GM12878 (cell line): ENCODE results near the gene NQO1. TPM values are rescaled to one million over a fixed set of nuclear protein-coding genes. Genes with fewer than 3 reads are reported as not detected.

Experiments used
- ATAC-seq: fragments of 200-7000 bp; cut with Tn5 transposase; 3 replicates; pipeline ENCODE4 v1.9.1; 2020; ENCODE audit warnings: mild to moderate bottlenecking, moderate library complexity
- BruUV-seq: library from RNA; stranded (reverse); fragments of 400-500 nt; replicated peaks from 2 replicates; lab custom pipeline; 2021; lab: Mats Ljungman, UMichigan
- CTCF ChIA-PET: fragments of 300-600 bp; sonication (Branson Sonifier 250); formaldehyde crosslinking; extraction: SDS; loops from one replicate; lab custom pipeline; 2021; ENCODE audit warnings: inconsistent platforms; lab: Yijun Ruan, JAX
- POLR2A ChIA-PET: fragments of 350-600 bp; formaldehyde crosslinking; extraction: SDS; loops from one replicate; lab custom pipeline; 2021; ENCODE audit warnings: inconsistent platforms; lab: Charles Lee
- RAD21 ChIA-PET: fragments of 300-600 bp; sonication (Branson Sonifier 250); formaldehyde crosslinking; loops from one replicate; lab custom pipeline; 2023; ENCODE audit warnings: antibody characterized with exemption; ENCODE audit not compliant: unreplicated experiment; lab: Charles Lee
- SMC1A ChIA-PET: fragments of 300-600 bp; sonication (Branson Sonifier 250); formaldehyde crosslinking; loops from one replicate; lab custom pipeline; 2023; ENCODE audit not compliant: unreplicated experiment, uncharacterized antibody; lab: Charles Lee
- DNase-seq: peaks from one replicate; pipeline ENCODE4 v3.0.0-alpha.2; 2011; ENCODE audit warnings: low read depth, low spot score
- FAIRE-seq: peaks from 3 replicates; lab custom pipeline; 2011; peaks lifted over from hg19 to GRCh38; lab: Jason Lieb, UNC
- H2AFZ ChIP-seq: 2 replicates; pipeline ENCODE4 v1.6.0; 2011; ENCODE audit warnings: low read depth, low read length, control low read depth; ENCODE audit not compliant: control insufficient read depth
- H3K27ac ChIP-seq: 2 replicates; pipeline ENCODE4 v1.5.1; 2011; ENCODE audit warnings: control low read depth; ENCODE audit not compliant: control insufficient read depth, insufficient read depth
- H3K27me3 ChIP-seq, 2 experiments: replicated peaks in 1 of 2; 2 replicates each; pipeline versions ENCODE4 v1.6.0 to v1.6.1; 2011; ENCODE audit warnings: low read length in 1 of 2; ENCODE audit not compliant: control insufficient read depth in 2 of 2, insufficient read depth in 2 of 2
- H3K36me3 ChIP-seq, 2 experiments: 2 replicates each; pipeline ENCODE4 v1.5.1; 2011; ENCODE audit warnings: low read length in 1 of 2; ENCODE audit not compliant: control insufficient read depth in 2 of 2, insufficient read depth in 2 of 2
- H3K4me1 ChIP-seq: 2 replicates; pipeline ENCODE4 v1.6.1; 2011; ENCODE audit warnings: mild to moderate bottlenecking, low read length, moderate library complexity, mixed read lengths; ENCODE audit not compliant: control insufficient read depth, insufficient read depth
- H3K4me2 ChIP-seq: 2 replicates; pipeline ENCODE4 v1.6.0; 2011; ENCODE audit warnings: control low read depth; ENCODE audit not compliant: control insufficient read depth, insufficient read depth
- H3K4me3 ChIP-seq: fragments of 200-600 bp; sonication (generic); 2 replicates; pipeline ENCODE4 v1.5.1; 2016
- H3K79me2 ChIP-seq: 2 replicates; pipeline ENCODE4 v1.6.0; 2011; ENCODE audit warnings: low read length; ENCODE audit not compliant: control insufficient read depth, insufficient read depth
- H3K9ac ChIP-seq: 2 replicates; pipeline ENCODE4 v1.8.0; 2011; ENCODE audit warnings: low read length, control low read depth, mixed read lengths; ENCODE audit not compliant: control insufficient read depth, insufficient read depth
- H3K9me3 ChIP-seq: replicated peaks from 3 replicates; pipeline ENCODE4 v1.5.1; 2011; ENCODE audit warnings: mild to moderate bottlenecking, low read length; ENCODE audit not compliant: control insufficient read depth, insufficient read depth
- H4K20me1 ChIP-seq: 2 replicates; pipeline ENCODE4 v1.6.0; 2011; ENCODE audit not compliant: control insufficient read depth, insufficient read depth
- CHD4 ChIP-seq: fragments of 200-600 bp; sonication (generic); IDR thresholded peaks from 2 replicates; pipeline ENCODE4 v1.6.1; 2016; ENCODE audit warnings: mild to moderate bottlenecking
- DPF2 ChIP-seq: fragments of 450-650 bp; IDR thresholded peaks from 2 replicates; pipeline ENCODE4 v1.6.1; 2017; ENCODE audit warnings: mild to moderate bottlenecking
- ELK1 ChIP-seq: IDR thresholded peaks from 2 replicates; pipeline ENCODE4 v1.6.1; 2012; ENCODE audit warnings: low read depth, low read length, improper control_type of control experiment
- MTA2 ChIP-seq: fragments of 450-650 bp; IDR thresholded peaks from 2 replicates; pipeline ENCODE4 v1.6.1; 2016; ENCODE audit warnings: low read depth, mild to moderate bottlenecking, moderate library complexity
- MTA3 ChIP-seq: IDR thresholded peaks from 2 replicates; pipeline ENCODE4 v1.6.1; 2012; ENCODE audit warnings: low read length, inconsistent platforms, borderline replicate concordance
- NBN ChIP-seq: fragments of 450-650 bp; IDR thresholded peaks from 2 replicates; pipeline ENCODE4 v1.6.1; 2016
- NFXL1 ChIP-seq: fragments of 450-650 bp; IDR thresholded peaks from 2 replicates; pipeline ENCODE4 v1.6.1; 2017; ENCODE audit warnings: antibody characterized with exemption, mild to moderate bottlenecking, borderline replicate concordance
- POU2F2 ChIP-seq: IDR thresholded peaks from 3 replicates; pipeline ENCODE4 v1.6.1; 2011; ENCODE audit warnings: low read depth, mild to moderate bottlenecking, low read length, borderline replicate concordance
- RB1 ChIP-seq: fragments of 450-650 bp; formaldehyde crosslinking; IDR thresholded peaks from 2 replicates; pipeline ENCODE4 v1.6.1; 2017; ENCODE audit warnings: mild to moderate bottlenecking, borderline replicate concordance
- RFX5 ChIP-seq: IDR thresholded peaks from 2 replicates; pipeline ENCODE4 v1.6.1; 2011; ENCODE audit warnings: low read depth, low read length, improper control_type of control experiment
- ZBTB40 ChIP-seq: fragments of 450-650 bp; IDR thresholded peaks from 2 replicates; pipeline ENCODE4 v1.6.1; 2016; ENCODE audit warnings: mild to moderate bottlenecking, moderate library complexity, borderline replicate concordance
- ZSCAN29 ChIP-seq: fragments of 450-650 bp; IDR thresholded peaks from 2 replicates; pipeline ENCODE4 v1.6.1; 2017; ENCODE audit warnings: mild to moderate bottlenecking, moderate library complexity
- WGBS: methylation state at CpG from one replicate; pipeline ENCODE4 v1.1.6; 2016; ENCODE audit warnings: low lambda C conversion rate; ENCODE audit not compliant: insufficient replicate concordance, insufficient coverage; ENCODE audit errors: missing lambda C conversion rate; 5-methylcytosine and 5-hydroxymethylcytosine counted together
- in situ Hi-C: fragments of 300-500 bp; cut with MboI; formaldehyde crosslinking; loops from 9 replicates; pipeline ENCODE4 v1.14.3; 2018; ENCODE audit warnings: mixed read lengths
- intact Hi-C: fragments of 100-400 bp; cut with micrococcal nuclease; formaldehyde crosslinking; loops from one replicate; pipeline ENCODE4 v1.14.2; 2022; ENCODE audit not compliant: unreplicated experiment
- polyA plus RNA-seq, 11 experiments: library from polyadenylated mRNA; depleted of rRNA in 4 of 11; unstranded in 6 of 11; stranded (reverse) in 5 of 11; fragments of >200 nt; fragmentation: Nextera tagmentation in 4 of 11; fragmentation: Illumina TruSeq in 1 of 11; extraction: Ambion mirVana in 4 of 11; extraction: Trizol in 1 of 11; gene quantifications; 1 replicate in 1 of 11; 2 replicates in 10 of 11; pipeline versions ENCODE4 v1.2.1 to v1.2.3, GENCODE V29; 2011 to 2016; ENCODE audit warnings: inconsistent platforms in 2 of 11, missing spikeins in 2 of 11, low read depth in 1 of 11
- total RNA-seq, 4 experiments: library from RNA; depleted of rRNA in 3 of 4; stranded (reverse); fragments of >200 nt in 3 of 4; fragmentation: Illumina TruSeq in 1 of 4; extraction: Trizol in 1 of 4; gene quantifications; 2 replicates each; pipeline versions ENCODE4 v1.2.1 to v1.2.3, GENCODE V29; 2013 to 2021

The NQO1 gene
- total and polyA plus RNA-seq, 10 of the 15 experiments (the other 5 are each of a cell fraction or from before 2014, with no cell fraction given), result 24.6 to 84.9 (median 34.6) TPM

DNA sequence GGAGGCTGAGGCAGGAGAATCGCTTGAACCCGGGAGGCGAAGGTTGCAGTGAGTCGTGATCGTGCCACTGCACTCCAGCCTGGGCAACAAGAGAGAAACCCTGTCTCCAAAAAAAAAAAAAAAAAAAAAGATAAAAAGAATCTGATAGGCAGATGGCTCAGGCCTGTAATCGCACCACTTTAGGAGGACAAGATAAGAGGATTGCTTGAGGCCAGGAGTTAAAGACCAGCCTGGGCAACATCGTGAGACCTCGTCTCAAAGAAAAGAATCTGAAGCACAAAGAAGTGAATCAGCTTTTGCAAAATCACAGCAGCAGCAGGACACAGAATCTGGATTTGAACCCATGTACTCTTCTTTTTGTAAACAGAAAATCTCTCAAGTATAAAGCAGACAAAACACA, 20.8 kb upstream of the NQO1 start:
- no peak for FAIRE-seq
- no peak for DNase-seq
- H3K36me3 ChIP-seq, result peaks cover 29 to 57% of the 10 kb centered on the region in 2 experiments
- H3K27ac ChIP-seq, result no peak overlapping the region
- BruUV-seq, result no TSS peak
- no peak for ATAC-seq
- H3K4me1 ChIP-seq, result no peaks in the 10 kb centered on the region
- ChIA-PET RAD21 (no interaction called here), CTCF (interaction anchor here (2.7 kb wide), 1 partner anchor 352 kb away, joined by 6 read pairs; no protein-coding TSS in a partner anchor), POLR2A (interaction anchor here (0.7 kb wide), 2 partner anchors 43 to 239 kb away, joined by 3 to 8 read pairs; no protein-coding TSS in a partner anchor), SMC1A (no interaction called here)
- no peaks in the 10 kb centered on the region for H4K20me1 ChIP-seq
- no peak overlapping the region for H3K4me2 ChIP-seq
- WGBS, result 96% methylated on average over 6 of the region's 8 CpGs
- TF ChIP-seq ZSCAN29, result no peak
- TF ChIP-seq RB1, result no peak
- no peak for TF ChIP-seq NFXL1
- no peak for TF ChIP-seq RFX5
- intact Hi-C loops (no loop called here), in situ Hi-C loops (no loop called here)
- no peak overlapping the region for H2AFZ ChIP-seq
- H3K79me2 ChIP-seq, result peaks cover 16% of the 10 kb centered on the region
- H3K9ac ChIP-seq, result no peak overlapping the region
- no peaks in the 10 kb centered on the region for H3K9me3 ChIP-seq
- no peaks in the 10 kb centered on the region for H3K27me3 ChIP-seq
- no peak overlapping the region for H3K4me3 ChIP-seq

DNA sequence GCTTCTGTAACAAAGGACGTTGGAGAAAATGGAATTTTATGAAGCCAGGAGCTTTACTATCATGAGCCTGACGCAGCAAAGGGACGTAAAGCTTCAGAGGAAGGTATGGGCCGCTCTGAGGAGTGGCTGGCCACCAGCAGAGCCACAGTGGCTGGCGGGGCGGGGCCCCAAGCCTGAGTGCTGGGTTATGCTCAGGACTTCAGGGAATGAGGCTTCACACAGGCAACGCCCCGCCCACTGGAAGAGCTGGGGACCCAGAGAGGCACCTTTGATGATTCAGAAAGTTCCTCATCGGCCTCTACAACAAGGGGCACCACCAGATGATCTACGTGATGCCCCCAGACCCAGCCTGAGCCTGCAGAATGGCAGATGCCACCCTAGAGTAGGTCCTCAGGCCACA, 19.6 kb upstream of the NQO1 start:
- H4K20me1 ChIP-seq, result no peaks in the 10 kb centered on the region
- H3K27ac ChIP-seq, result no peak overlapping the region
- ATAC-seq (no peak), FAIRE-seq (no peak), DNase-seq (no peak)
- ChIA-PET SMC1A (no interaction called here), RAD21 (no interaction called here), POLR2A (interaction anchor here (0.5 to 0.9 kb wide), 2 partner anchors 9 to 339 kb away, joined by 3 to 5 read pairs; no protein-coding TSS in a partner anchor), CTCF (interaction anchor here (1.0 to 2.7 kb wide), 3 partner anchors 8 to 350 kb away, joined by 3 to 11 read pairs (median 6); partner anchors contain the start of gene NOB1)
- no peaks in the 10 kb centered on the region for H3K9me3 ChIP-seq
- no TSS peak for BruUV-seq
- 94% methylated on average over 10 of the region's 10 CpGs for WGBS
- H2AFZ ChIP-seq, result no peak overlapping the region
- no peak overlapping the region for H3K9ac ChIP-seq
- no peak overlapping the region for H3K4me2 ChIP-seq
- H3K4me3 ChIP-seq, result no peak overlapping the region
- H3K36me3 ChIP-seq, result peaks cover 37 to 66% of the 10 kb centered on the region in 2 experiments
- H3K79me2 ChIP-seq, result peaks cover 8% of the 10 kb centered on the region
- in situ Hi-C loops, result no loop called here
- no peaks in the 10 kb centered on the region for H3K4me1 ChIP-seq
- no peaks in the 10 kb centered on the region for H3K27me3 ChIP-seq
- intact Hi-C loops, result no loop called here
- TF ChIP-seq NBN (no peak), POU2F2 (no peak), ZBTB40 (no peak), MTA3 (no peak), MTA2 (no peak), DPF2 (no peak), CHD4 (no peak), ELK1 (no peak)
